ENCODE data around the gene FAM222B.

- TF ChIP-seq POLR2A (IDR thresholded peaks at IDR 0.05; ENCODE audit: low read length) (peak; percentile 44), GATA1 (IDR thresholded peaks at IDR 0.05; ENCODE audit: low read depth, low read length) (no peak)
Measured at GRCh38 chr17:28858801-28859355, 16.3 kb upstream of the FAM222B start.

All from erythroblast (primary cell).